HEK293 (cell line): Measurements from ENCODE around the gene SULT1C2.
A peak's percentile ranks its signal among the peaks of the same experiment; 100 is the strongest.

ENCODE experiments used
- CTCF ChIA-PET: fragments of 350-600 bp; formaldehyde crosslinking; extraction: SDS; loops from one replicate; lab custom pipeline; 2021; ENCODE audit warnings: antibody characterized with exemption; lab: Yijun Ruan, JAX
- POLR2A ChIA-PET: fragments of 300-600 bp; formaldehyde crosslinking; extraction: SDS; loops from one replicate; lab custom pipeline; 2020; ENCODE audit warnings: antibody characterized with exemption, inconsistent platforms; lab: Yijun Ruan, JAX
- H3K27ac ChIP-seq: fragments of 200-500 bp; sonication (Bioruptor generic); 2 replicates; pipeline ENCODE4 v1.5.1; 2014; ENCODE audit warnings: low read depth, low read length, control low read depth, inconsistent platforms; ENCODE audit errors: extremely low read depth
- H3K36me3 ChIP-seq, 2 experiments: fragments of 200-500 bp in 1 of 2; sonication (Bioruptor generic) in 1 of 2; 1 replicate in 1 of 2; 2 replicates in 1 of 2; pipeline ENCODE4 v1.5.1; 2014 to 2017; ENCODE audit warnings: inconsistent platforms in 2 of 2, low read length in 2 of 2; ENCODE audit not compliant: control insufficient read depth in 2 of 2, insufficient read depth in 1 of 2
- H3K4me1 ChIP-seq: fragments of 200-500 bp; sonication (Bioruptor generic); 2 replicates; pipeline ENCODE4 v1.5.1; 2014; ENCODE audit warnings: mild to moderate bottlenecking, low read length, inconsistent platforms; ENCODE audit not compliant: control insufficient read depth, insufficient read depth
- H3K4me3 ChIP-seq: 2 replicates; pipeline ENCODE4 v1.5.1; 2011; ENCODE audit warnings: low read depth, mild to moderate bottlenecking, control low read depth, low read length, moderate library complexity
- H3K9me3 ChIP-seq: fragments of 200-500 bp; sonication (Bioruptor generic); 2 replicates; pipeline ENCODE4 v1.5.1; 2014; ENCODE audit warnings: low read depth, low read length, inconsistent platforms; ENCODE audit not compliant: control insufficient read depth, insufficient read depth
- EGR2 ChIP-seq: fragments of 450-650 bp; formaldehyde crosslinking; IDR thresholded peaks from 2 replicates; pipeline ENCODE4 v1.5.1; 2016; ENCODE audit warnings: low read depth, missing biosample characterization, missing genetic modification characterization
- FEZF1 ChIP-seq: fragments of 450-650 bp; formaldehyde crosslinking; IDR thresholded peaks from 2 replicates; pipeline ENCODE4 v1.5.1; 2016; ENCODE audit warnings: missing biosample characterization, missing genetic modification characterization
- GLIS1 ChIP-seq: fragments of 450-650 bp; formaldehyde crosslinking; IDR thresholded peaks from 2 replicates; pipeline ENCODE4 v1.5.1; 2016; ENCODE audit warnings: missing biosample characterization, missing genetic modification characterization
- MEIS1 ChIP-seq: sonication (generic); formaldehyde crosslinking; IDR thresholded peaks from 2 replicates; pipeline ENCODE4 v1.8.1; 2022; ENCODE audit warnings: missing genetic modification reagents, mild to moderate bottlenecking, borderline replicate concordance
- PBX3 ChIP-seq: sonication (generic); formaldehyde crosslinking; IDR thresholded peaks from 2 replicates; pipeline ENCODE4 v1.8.1; 2022; ENCODE audit warnings: mild to moderate bottlenecking, moderate library complexity, missing genetic modification reagents
- REST ChIP-seq: fragments of 450-650 bp; formaldehyde crosslinking; IDR thresholded peaks from 2 replicates; pipeline ENCODE4 v1.5.1; 2016; ENCODE audit warnings: missing biosample characterization, missing genetic modification characterization
- SETDB1 ChIP-seq: IDR thresholded peaks from one replicate; pipeline ENCODE4 v1.6.1; 2017; ENCODE audit warnings: mild to moderate bottlenecking, low read length, moderate library complexity, mixed read lengths; ENCODE audit not compliant: insufficient read length
- TRIM28 ChIP-seq: IDR thresholded peaks from 2 replicates; pipeline ENCODE4 v1.6.1; 2011; ENCODE audit warnings: low read length, control low read depth, borderline replicate concordance
- ZBTB48 ChIP-seq: fragments of 450-650 bp; formaldehyde crosslinking; IDR thresholded peaks from 2 replicates; pipeline ENCODE4 v1.5.1; 2016; ENCODE audit warnings: missing biosample characterization, missing genetic modification characterization
- ZBTB8A ChIP-seq: fragments of 450-650 bp; formaldehyde crosslinking; IDR thresholded peaks from 2 replicates; pipeline ENCODE4 v1.5.1; 2016; ENCODE audit warnings: missing biosample characterization, missing genetic modification characterization
- ZFP41 ChIP-seq: fragments of 450-650 bp; formaldehyde crosslinking; IDR thresholded peaks from 2 replicates; pipeline ENCODE4 v1.5.1; 2016; ENCODE audit warnings: missing biosample characterization, missing genetic modification characterization, borderline replicate concordance
- ZNF10 ChIP-seq: fragments of 450-650 bp; formaldehyde crosslinking; IDR thresholded peaks from 2 replicates; pipeline ENCODE4 v1.5.1; 2017; ENCODE audit warnings: missing biosample characterization, missing genetic modification characterization
- ZNF157 ChIP-seq: fragments of 450-650 bp; formaldehyde crosslinking; IDR thresholded peaks from 2 replicates; pipeline ENCODE4 v1.5.1; 2016; ENCODE audit warnings: missing biosample characterization, missing genetic modification characterization
- ZNF19 ChIP-seq: fragments of 450-650 bp; formaldehyde crosslinking; IDR thresholded peaks from 2 replicates; pipeline ENCODE4; 2016; ENCODE audit warnings: missing biosample characterization, missing genetic modification characterization, low read depth
- ZNF248 ChIP-seq: fragments of 450-650 bp; formaldehyde crosslinking; IDR thresholded peaks from 2 replicates; pipeline ENCODE4 v1.5.1; 2017; ENCODE audit warnings: missing biosample characterization, missing genetic modification characterization
- ZNF266 ChIP-seq: fragments of 450-650 bp; formaldehyde crosslinking; IDR thresholded peaks from 2 replicates; pipeline ENCODE4 v1.5.1; 2016; ENCODE audit warnings: missing biosample characterization, missing genetic modification characterization, low read depth
- ZNF302 ChIP-seq: fragments of 450-650 bp; formaldehyde crosslinking; IDR thresholded peaks from 2 replicates; pipeline ENCODE4 v1.5.1; 2016; ENCODE audit warnings: missing biosample characterization, missing genetic modification characterization, low read depth
- ZNF311 ChIP-seq: fragments of 450-650 bp; formaldehyde crosslinking; IDR thresholded peaks from 2 replicates; pipeline ENCODE4 v1.5.1; 2017; ENCODE audit warnings: missing biosample characterization, missing genetic modification characterization, borderline replicate concordance
- ZNF600 ChIP-seq: fragments of 450-650 bp; formaldehyde crosslinking; IDR thresholded peaks from 2 replicates; pipeline ENCODE4 v1.5.1; 2016; ENCODE audit warnings: missing biosample characterization, missing genetic modification characterization
- ZNF654 ChIP-seq: fragments of 450-650 bp; formaldehyde crosslinking; IDR thresholded peaks from 2 replicates; pipeline ENCODE4 v1.5.1; 2016; ENCODE audit warnings: low read depth, missing biosample characterization, missing genetic modification characterization
- ZNF707 ChIP-seq: fragments of 450-650 bp; formaldehyde crosslinking; IDR thresholded peaks from 2 replicates; pipeline ENCODE4 v1.5.1; 2016; ENCODE audit warnings: missing biosample characterization, missing genetic modification characterization
- ZNF843 ChIP-seq: fragments of 450-650 bp; formaldehyde crosslinking; IDR thresholded peaks from 2 replicates; pipeline ENCODE4 v1.5.1; 2016; ENCODE audit warnings: missing biosample characterization, missing genetic modification characterization
- ZSCAN4 ChIP-seq: fragments of 450-650 bp; formaldehyde crosslinking; IDR thresholded peaks from 2 replicates; pipeline ENCODE4 v1.5.1; 2017; ENCODE audit warnings: missing biosample characterization, missing genetic modification characterization
- TF ChIP-seq, protein P1 (sequence below): fragments of 450-650 bp; formaldehyde crosslinking; IDR thresholded peaks from 2 replicates; pipeline ENCODE4 v1.5.1; 2016; ENCODE audit warnings: missing biosample characterization, missing genetic modification characterization
- TF ChIP-seq, protein P2 (sequence below): fragments of 450-650 bp; formaldehyde crosslinking; IDR thresholded peaks from 2 replicates; pipeline ENCODE4 v1.5.1; 2017; ENCODE audit warnings: missing biosample characterization, missing genetic modification characterization
- TF ChIP-seq, protein P3 (sequence below): fragments of 450-650 bp; formaldehyde crosslinking; IDR thresholded peaks from 2 replicates; pipeline ENCODE4 v1.5.1; 2017; ENCODE audit warnings: missing biosample characterization, mild to moderate bottlenecking, missing genetic modification characterization, moderate library complexity

The SULT1C2 gene

GRCh38 chr2:108288534-108289106, at the start of gene SULT1C2 (continued):
- TF ChIP-seq REST: no peak
- peak; percentile 60; the same call in 1 of the 2 replicates for TF ChIP-seq TRIM28
- TF ChIP-seq SETDB1: no peak
- TF ChIP-seq ZNF707 (tag by site-specific recombination): no peak
- peak; percentile 78 for TF ChIP-seq GLIS1 (tag by site-specific recombination)
- TF ChIP-seq ZBTB8A: no peak
- TF ChIP-seq EGR2 (tag by site-specific recombination): peak; percentile 70; the same call in 1 of the 2 replicates
- TF ChIP-seq ZBTB48 (tag by site-specific recombination): 0 out of 2 replicates have a peak, but pooled peaks have one; percentile 24

DNA sequence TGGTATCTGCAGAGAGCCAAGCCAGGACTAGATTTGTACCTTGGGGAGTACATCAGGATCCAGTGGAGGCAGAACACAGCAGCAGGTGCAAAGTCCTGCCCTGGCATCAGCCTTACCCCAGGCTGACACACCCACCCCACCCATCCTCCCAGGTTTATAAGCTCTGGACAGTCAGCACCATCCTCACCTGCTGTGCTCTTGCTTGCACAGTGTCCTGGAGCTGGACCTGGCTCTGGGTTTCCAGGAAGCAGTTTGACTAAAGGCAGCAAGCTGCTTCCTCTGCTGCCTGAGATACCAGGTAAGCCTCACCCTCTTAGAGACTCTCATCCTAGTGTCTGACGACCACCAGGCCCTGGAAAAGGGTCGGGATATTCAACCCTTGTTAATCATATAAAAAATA, 48.9 kb upstream of the SULT1C2 start, which contains the start of gene SULT1C3:
Gene SULT1C3, plus strand, starts transcription at position 183 of the 400 bp plus-strand sequence. CDS start 7,227 bp downstream, outside the sequence.
- no peak for TF ChIP-seq ZNF266 (tag by site-specific recombination)
- TF ChIP-seq ZNF302: no peak
- no peak for TF ChIP-seq ZSCAN4 (tag by site-specific recombination)
- TF ChIP-seq, protein P1, sequence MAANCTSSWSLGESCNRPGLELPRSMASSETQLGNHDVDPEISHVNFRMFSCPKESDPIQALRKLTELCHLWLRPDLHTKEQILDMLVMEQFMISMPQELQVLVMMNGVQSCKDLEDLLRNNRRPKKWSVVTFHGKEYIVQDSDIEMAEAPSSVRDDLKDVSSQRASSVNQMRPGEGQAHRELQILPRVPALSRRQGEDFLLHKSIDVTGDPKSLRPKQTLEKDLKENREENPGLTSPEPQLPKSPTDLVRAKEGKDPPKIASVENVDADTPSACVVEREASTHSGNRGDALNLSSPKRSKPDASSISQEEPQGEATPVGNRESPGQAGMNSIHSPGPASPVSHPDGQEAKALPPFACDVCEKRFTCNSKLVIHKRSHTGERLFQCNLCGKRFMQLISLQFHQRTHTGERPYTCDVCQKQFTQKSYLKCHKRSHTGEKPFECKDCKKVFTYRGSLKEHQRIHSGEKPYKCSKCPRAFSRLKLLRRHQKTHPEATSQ (tag by site-specific recombination): no peak
- TF ChIP-seq TRIM28: no peak
- no peak for TF ChIP-seq ZNF10 (tag by site-specific recombination)
- TF ChIP-seq MEIS1 (CRISPR knock-in tag): no peak
- no peak for TF ChIP-seq PBX3 (CRISPR knock-in tag)
- TF ChIP-seq ZNF600 (tag by site-specific recombination): no peak
- TF ChIP-seq ZNF19 (tag by site-specific recombination): no peak
- TF ChIP-seq, protein P2, sequence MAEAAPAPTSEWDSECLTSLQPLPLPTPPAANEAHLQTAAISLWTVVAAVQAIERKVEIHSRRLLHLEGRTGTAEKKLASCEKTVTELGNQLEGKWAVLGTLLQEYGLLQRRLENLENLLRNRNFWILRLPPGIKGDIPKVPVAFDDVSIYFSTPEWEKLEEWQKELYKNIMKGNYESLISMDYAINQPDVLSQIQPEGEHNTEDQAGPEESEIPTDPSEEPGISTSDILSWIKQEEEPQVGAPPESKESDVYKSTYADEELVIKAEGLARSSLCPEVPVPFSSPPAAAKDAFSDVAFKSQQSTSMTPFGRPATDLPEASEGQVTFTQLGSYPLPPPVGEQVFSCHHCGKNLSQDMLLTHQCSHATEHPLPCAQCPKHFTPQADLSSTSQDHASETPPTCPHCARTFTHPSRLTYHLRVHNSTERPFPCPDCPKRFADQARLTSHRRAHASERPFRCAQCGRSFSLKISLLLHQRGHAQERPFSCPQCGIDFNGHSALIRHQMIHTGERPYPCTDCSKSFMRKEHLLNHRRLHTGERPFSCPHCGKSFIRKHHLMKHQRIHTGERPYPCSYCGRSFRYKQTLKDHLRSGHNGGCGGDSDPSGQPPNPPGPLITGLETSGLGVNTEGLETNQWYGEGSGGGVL: no peak
- no peak for TF ChIP-seq FEZF1 (tag by site-specific recombination)
- no peak for TF ChIP-seq ZNF248
- TF ChIP-seq ZNF843 (tag by site-specific recombination): no peak
- TF ChIP-seq, protein P3, sequence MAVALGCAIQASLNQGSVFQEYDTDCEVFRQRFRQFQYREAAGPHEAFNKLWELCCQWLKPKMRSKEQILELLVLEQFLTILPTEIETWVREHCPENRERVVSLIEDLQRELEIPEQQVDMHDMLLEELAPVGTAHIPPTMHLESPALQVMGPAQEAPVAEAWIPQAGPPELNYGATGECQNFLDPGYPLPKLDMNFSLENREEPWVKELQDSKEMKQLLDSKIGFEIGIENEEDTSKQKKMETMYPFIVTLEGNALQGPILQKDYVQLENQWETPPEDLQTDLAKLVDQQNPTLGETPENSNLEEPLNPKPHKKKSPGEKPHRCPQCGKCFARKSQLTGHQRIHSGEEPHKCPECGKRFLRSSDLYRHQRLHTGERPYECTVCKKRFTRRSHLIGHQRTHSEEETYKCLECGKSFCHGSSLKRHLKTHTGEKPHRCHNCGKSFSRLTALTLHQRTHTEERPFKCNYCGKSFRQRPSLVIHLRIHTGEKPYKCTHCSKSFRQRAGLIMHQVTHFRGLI (tag by site-specific recombination): no peak
- no peak for TF ChIP-seq ZNF311 (tag by site-specific recombination)
- TF ChIP-seq ZNF157 (tag by site-specific recombination): no peak
- TF ChIP-seq ZFP41 (tag by site-specific recombination): no peak
- TF ChIP-seq ZNF654 (tag by site-specific recombination): no peak
- TF ChIP-seq, all 188 proteins: peak for 0
- Histone ChIP-seq H3K27ac (no peak within 1 kb of the TSS), H3K9me3 (no peaks in the 10 kb centered on the region; the same call in none of the 2 replicates), H3K36me3 (no peaks in the 10 kb centered on the region), H3K4me1 (no peaks in the 10 kb centered on the region), H3K4me3 (no peak within 1 kb of the TSS)
- CTCF ChIA-PET: no interaction called here
- POLR2A ChIA-PET: no interaction called here
